Trophoblast cell (in vitro differentiated cells and primary cell): ENCODE data around the gene PRXL2A.

Experiments
- DNase-seq, 2 donors: peaks; one replicate each; pipeline ENCODE4 v3.0.0-alpha.2; 2016
- H2AFZ ChIP-seq: 2 replicates; pipeline ENCODE4 v1.6.1; 2013; ENCODE audit warnings: low read length, moderate library complexity, mild to moderate bottlenecking; ENCODE audit not compliant: insufficient read depth, poor library complexity
- H2AK5ac ChIP-seq: 2 replicates; pipeline ENCODE4 v1.6.1; 2013; ENCODE audit warnings: mild to moderate bottlenecking, low read length
- H2BK120ac ChIP-seq: 2 replicates; pipeline ENCODE4 v1.6.1; 2013; ENCODE audit warnings: low read length, mild to moderate bottlenecking, moderate library complexity; ENCODE audit not compliant: insufficient read depth, poor library complexity
- H2BK12ac ChIP-seq: 2 replicates; pipeline ENCODE4 v1.6.1; 2013; ENCODE audit warnings: mild to moderate bottlenecking, low read length, moderate library complexity
- H2BK5ac ChIP-seq: 2 replicates; pipeline ENCODE4 v1.6.1; 2013; ENCODE audit warnings: low read length, low read depth, moderate library complexity, mild to moderate bottlenecking; ENCODE audit not compliant: poor library complexity
- H3K14ac ChIP-seq: 2 replicates; pipeline ENCODE4 v1.6.1; 2013; ENCODE audit warnings: mild to moderate bottlenecking, low read length
- H3K18ac ChIP-seq: 2 replicates; pipeline ENCODE4 v1.6.1; 2013; ENCODE audit warnings: mild to moderate bottlenecking, low read length
- H3K23ac ChIP-seq: 2 replicates; pipeline ENCODE4 v1.6.1; 2013; ENCODE audit warnings: low read length
- H3K27ac ChIP-seq: 2 replicates; pipeline ENCODE4 v1.5.1; 2013; ENCODE audit warnings: low read depth, mild to moderate bottlenecking, inconsistent platforms, low read length, moderate library complexity
- H3K27me3 ChIP-seq: 2 replicates; pipeline ENCODE4 v1.6.1; 2013; ENCODE audit warnings: inconsistent platforms, mild to moderate bottlenecking, low read length, moderate library complexity; ENCODE audit not compliant: insufficient read depth
- H3K36me3 ChIP-seq, 2 experiments: 1 replicate in 1 of 2; 2 replicates in 1 of 2; pipeline ENCODE4 v1.6.1; 2013; ENCODE audit warnings: low read length in 2 of 2, mild to moderate bottlenecking in 2 of 2, moderate library complexity in 1 of 2; ENCODE audit not compliant: insufficient read depth in 2 of 2, control insufficient read depth in 1 of 2
- H3K4ac ChIP-seq: 2 replicates; pipeline ENCODE4 v1.6.1; 2013; ENCODE audit warnings: low read depth, mild to moderate bottlenecking, low read length, moderate library complexity
- H3K4me1 ChIP-seq, 2 experiments: 1 replicate in 1 of 2; 2 replicates in 1 of 2; pipeline ENCODE4 v1.6.1; 2013; ENCODE audit warnings: low read length in 2 of 2, mild to moderate bottlenecking in 2 of 2, moderate library complexity in 1 of 2; ENCODE audit not compliant: insufficient read depth in 2 of 2, control insufficient read depth in 1 of 2
- H3K4me2 ChIP-seq: 2 replicates; pipeline ENCODE4 v1.6.1; 2013; ENCODE audit warnings: inconsistent platforms, mild to moderate bottlenecking, low read length, moderate library complexity
- H3K4me3 ChIP-seq: 2 replicates; pipeline ENCODE4 v1.5.1; 2013; ENCODE audit warnings: mild to moderate bottlenecking, low read depth, low read length, inconsistent platforms
- H3K79me1 ChIP-seq: one replicate; pipeline ENCODE4 v1.6.1; 2013; ENCODE audit warnings: low read length
- H3K79me2 ChIP-seq: 2 replicates; pipeline ENCODE4 v1.6.1; 2013; ENCODE audit warnings: low read length, mild to moderate bottlenecking; ENCODE audit not compliant: control insufficient read depth, insufficient read depth, poor library complexity
- H3K9ac ChIP-seq: 2 replicates; pipeline ENCODE4 v1.6.1; 2013; ENCODE audit warnings: mild to moderate bottlenecking, low read length
- H3K9me3 ChIP-seq: 2 replicates; pipeline ENCODE4 v1.6.1; 2013; ENCODE audit warnings: low read depth, mild to moderate bottlenecking, control low read depth, inconsistent platforms, low read length; ENCODE audit not compliant: insufficient read depth
- H4K12ac ChIP-seq: 2 replicates; pipeline ENCODE4 v1.6.1; 2013; ENCODE audit warnings: low read depth, mild to moderate bottlenecking, low read length, moderate library complexity
- H4K8ac ChIP-seq: 2 replicates; pipeline ENCODE4 v1.6.1; 2013; ENCODE audit warnings: low read depth, mild to moderate bottlenecking, low read length, moderate library complexity
- H4K91ac ChIP-seq: one replicate; pipeline ENCODE4 v1.6.1; 2013; ENCODE audit warnings: low read depth, mild to moderate bottlenecking, low read length, moderate library complexity
- WGBS: extraction: QIAGEN DNeasy Blood & Tissue Kit; methylation state at CpG from one replicate; pipeline ENCODE4 v1.1.7; 2013; ENCODE audit warnings: missing lambda C conversion rate; ENCODE audit not compliant: insufficient read length, insufficient coverage; ENCODE audit errors: extremely low coverage; 5-methylcytosine and 5-hydroxymethylcytosine counted together

PRXL2A gene

GRCh38 chr10:80412486-80412885 lies 4.1 kb downstream of the PRXL2A start:
- H3K79me1 ChIP-seq, result peaks cover 11% of the 10 kb centered on the region
- H4K91ac ChIP-seq, result no peak overlapping the region
- H3K79me2 ChIP-seq, result peaks cover 5% of the 10 kb centered on the region
- no peak overlapping the region for H4K12ac ChIP-seq
- no CpG with 5 or more reads among the region's 5 CpGs for WGBS
- H3K9ac ChIP-seq, result no peak overlapping the region
- no peak overlapping the region for H3K27ac ChIP-seq
- H3K36me3 ChIP-seq, result no peaks in the 10 kb centered on the region
- H2BK12ac ChIP-seq, result no peak overlapping the region
- peaks cover 41 to 48% of the 10 kb centered on the region in 2 experiments for H3K4me1 ChIP-seq
- H2AK5ac ChIP-seq, result no peak overlapping the region
- H3K23ac ChIP-seq, result no peak overlapping the region
- no peak for DNase-seq
- no peak overlapping the region for H3K4me2 ChIP-seq
- no peak overlapping the region for H3K14ac ChIP-seq
- H3K18ac ChIP-seq, result peak overlapping the region; percentile 8
- no peak overlapping the region for H3K4ac ChIP-seq
- H2BK5ac ChIP-seq, result no peak overlapping the region
- no peak overlapping the region for H4K8ac ChIP-seq
- no peak overlapping the region for H2AFZ ChIP-seq
- no peaks in the 10 kb centered on the region for H3K27me3 ChIP-seq
- H2BK120ac ChIP-seq, result no peak overlapping the region
- H3K9me3 ChIP-seq, result no peaks in the 10 kb centered on the region
- no peak overlapping the region for H3K4me3 ChIP-seq

GRCh38 chr10:80413271-80413996 lies 5.1 kb downstream of the PRXL2A start:
- no peak overlapping the region for H2BK120ac ChIP-seq
- no peak overlapping the region for H3K18ac ChIP-seq
- no peak overlapping the region for H2AK5ac ChIP-seq
- no peak overlapping the region for H2BK12ac ChIP-seq
- no peak overlapping the region for H3K27ac ChIP-seq
- no peak overlapping the region for H4K91ac ChIP-seq
- no peak overlapping the region for H3K9ac ChIP-seq
- H4K8ac ChIP-seq, result no peak overlapping the region
- H3K36me3 ChIP-seq, result no peaks in the 10 kb centered on the region
- no peak overlapping the region for H2BK5ac ChIP-seq
- H3K79me2 ChIP-seq, result peaks cover 5% of the 10 kb centered on the region
- peaks cover 1% of the 10 kb centered on the region for H3K9me3 ChIP-seq
- WGBS, result no CpG with 5 or more reads among the region's 12 CpGs
- no peak overlapping the region for H3K4me2 ChIP-seq
- no peaks in the 10 kb centered on the region for H3K27me3 ChIP-seq
- H3K4me1 ChIP-seq, result peaks cover 37 to 48% of the 10 kb centered on the region in 2 experiments
- H4K12ac ChIP-seq, result no peak overlapping the region
- no peak overlapping the region for H3K4ac ChIP-seq
- no peak overlapping the region for H3K14ac ChIP-seq
- no peak overlapping the region for H2AFZ ChIP-seq
- DNase-seq, result no peak
- H3K4me3 ChIP-seq, result no peak overlapping the region
- peaks cover 6% of the 10 kb centered on the region for H3K79me1 ChIP-seq
- H3K23ac ChIP-seq, result no peak overlapping the region

- no peak overlapping the region for H3K9ac ChIP-seq
- H3K27ac ChIP-seq, result no peak overlapping the region
- peaks cover 30 to 40% of the 10 kb centered on the region in 2 experiments for H3K4me1 ChIP-seq
- no peak overlapping the region for H2AK5ac ChIP-seq
- H4K8ac ChIP-seq, result no peak overlapping the region
- H2AFZ ChIP-seq, result no peak overlapping the region
- H3K4me3 ChIP-seq, result no peak overlapping the region
- no peak overlapping the region for H3K4me2 ChIP-seq
- WGBS, result no CpG with 5 or more reads among the region's 7 CpGs
- H3K18ac ChIP-seq, result no peak overlapping the region
- H4K12ac ChIP-seq, result no peak overlapping the region
- H3K27me3 ChIP-seq, result no peaks in the 10 kb centered on the region
- no peak overlapping the region for H3K4ac ChIP-seq
- H3K79me2 ChIP-seq, result no peaks in the 10 kb centered on the region
- H3K14ac ChIP-seq, result no peak overlapping the region
- no peaks in the 10 kb centered on the region for H3K79me1 ChIP-seq
- H3K9me3 ChIP-seq, result peaks cover 2% of the 10 kb centered on the region
- no peak overlapping the region for H4K91ac ChIP-seq
- no peak overlapping the region for H3K23ac ChIP-seq
- H2BK12ac ChIP-seq, result no peak overlapping the region
- no peak overlapping the region for H2BK120ac ChIP-seq
- no peak for DNase-seq
- no peak overlapping the region for H2BK5ac ChIP-seq
- H3K36me3 ChIP-seq, result no peaks in the 10 kb centered on the region
These were observed 6.0 kb downstream of the PRXL2A start for GRCh38 chr10:80414142-80414895.

GRCh38 chr10:80415734-80416478 lies 7.6 kb downstream of the PRXL2A start:
- Histone ChIP-seq H4K91ac (no peak overlapping the region), H3K36me3 (peaks cover 0 to 5% of the 10 kb centered on the region in 2 experiments), H3K27me3 (no peaks in the 10 kb centered on the region), H4K12ac (no peak overlapping the region), H3K23ac (no peak overlapping the region), H3K9me3 (peaks cover 2% of the 10 kb centered on the region), H3K79me2 (no peaks in the 10 kb centered on the region), H2AK5ac (no peak overlapping the region), H2AFZ (no peak overlapping the region), H3K4me2 (peak overlapping the region; percentile 9), H3K79me1 (no peaks in the 10 kb centered on the region), H3K14ac (no peak overlapping the region), H3K9ac (no peak overlapping the region), H3K4me1 (peaks cover 29 to 36% of the 10 kb centered on the region in 2 experiments), H3K4ac (no peak overlapping the region), H2BK5ac (no peak overlapping the region), H3K4me3 (no peak overlapping the region), H2BK120ac (no peak overlapping the region), H4K8ac (no peak overlapping the region), H2BK12ac (no peak overlapping the region), H3K18ac (no peak overlapping the region), H3K27ac (no peak overlapping the region)
- no CpG with 5 or more reads among the region's 3 CpGs for WGBS
- DNase-seq, result peak in 1 of 2 donors; percentile 14
